A673 (cell line): ENCODE measurements around the gene DSCAML1.

Source experiments
- CTCF ChIP-seq: fragments of 300-800, 200-600 bp; sonication (generic); conservative IDR thresholded peaks from 2 replicates; pipeline ENCODE4 v1.5.1; 2017; ENCODE audit warnings: low read depth, mild to moderate bottlenecking, antibody characterized with exemption, low read length, moderate library complexity, mixed read lengths
- EZH2 ChIP-seq: fragments of 200-600 bp; sonication (generic); IDR thresholded peaks from 2 replicates; pipeline ENCODE4 v1.6.1; 2017; ENCODE audit warnings: borderline replicate concordance, low read depth, mild to moderate bottlenecking, mixed read lengths, antibody characterized with exemption, low read length; ENCODE audit not compliant: poor library complexity, severe bottlenecking

- TF ChIP-seq EZH2, result no peak
- no peak for TF ChIP-seq CTCF
Measured at GRCh38 chr11:117824571-117825537, 27.8 kb upstream of the DSCAML1 start, which contains the start of gene FXYD2.
